GM19395 (cell line): Measurements from ENCODE around the gene EMILIN3.

ENCODE experiments used
- ATAC-seq: cut with Tn5 transposase; IDR thresholded peaks from one replicate; pipeline ENCODE4 v1.9.1; 2021; ENCODE audit warnings: mild to moderate bottlenecking, moderate library complexity; ENCODE audit not compliant: unreplicated experiment

EMILIN3 gene, protein sequence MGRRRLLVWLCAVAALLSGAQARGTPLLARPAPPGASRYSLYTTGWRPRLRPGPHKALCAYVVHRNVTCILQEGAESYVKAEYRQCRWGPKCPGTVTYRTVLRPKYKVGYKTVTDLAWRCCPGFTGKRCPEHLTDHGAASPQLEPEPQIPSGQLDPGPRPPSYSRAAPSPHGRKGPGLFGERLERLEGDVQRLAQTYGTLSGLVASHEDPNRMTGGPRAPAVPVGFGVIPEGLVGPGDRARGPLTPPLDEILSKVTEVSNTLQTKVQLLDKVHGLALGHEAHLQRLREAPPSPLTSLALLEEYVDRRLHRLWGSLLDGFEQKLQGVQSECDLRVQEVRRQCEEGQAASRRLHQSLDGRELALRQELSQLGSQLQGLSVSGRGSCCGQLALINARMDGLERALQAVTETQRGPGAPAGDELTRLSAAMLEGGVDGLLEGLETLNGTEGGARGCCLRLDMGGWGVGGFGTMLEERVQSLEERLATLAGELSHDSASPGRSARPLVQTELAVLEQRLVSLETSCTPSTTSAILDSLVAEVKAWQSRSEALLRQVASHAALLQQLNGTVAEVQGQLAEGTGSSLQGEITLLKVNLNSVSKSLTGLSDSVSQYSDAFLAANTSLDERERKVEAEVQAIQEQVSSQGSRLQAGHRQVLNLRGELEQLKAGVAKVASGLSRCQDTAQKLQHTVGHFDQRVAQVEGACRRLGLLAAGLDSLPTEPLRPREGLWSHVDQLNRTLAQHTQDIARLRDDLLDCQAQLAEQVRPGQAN

DNA sequence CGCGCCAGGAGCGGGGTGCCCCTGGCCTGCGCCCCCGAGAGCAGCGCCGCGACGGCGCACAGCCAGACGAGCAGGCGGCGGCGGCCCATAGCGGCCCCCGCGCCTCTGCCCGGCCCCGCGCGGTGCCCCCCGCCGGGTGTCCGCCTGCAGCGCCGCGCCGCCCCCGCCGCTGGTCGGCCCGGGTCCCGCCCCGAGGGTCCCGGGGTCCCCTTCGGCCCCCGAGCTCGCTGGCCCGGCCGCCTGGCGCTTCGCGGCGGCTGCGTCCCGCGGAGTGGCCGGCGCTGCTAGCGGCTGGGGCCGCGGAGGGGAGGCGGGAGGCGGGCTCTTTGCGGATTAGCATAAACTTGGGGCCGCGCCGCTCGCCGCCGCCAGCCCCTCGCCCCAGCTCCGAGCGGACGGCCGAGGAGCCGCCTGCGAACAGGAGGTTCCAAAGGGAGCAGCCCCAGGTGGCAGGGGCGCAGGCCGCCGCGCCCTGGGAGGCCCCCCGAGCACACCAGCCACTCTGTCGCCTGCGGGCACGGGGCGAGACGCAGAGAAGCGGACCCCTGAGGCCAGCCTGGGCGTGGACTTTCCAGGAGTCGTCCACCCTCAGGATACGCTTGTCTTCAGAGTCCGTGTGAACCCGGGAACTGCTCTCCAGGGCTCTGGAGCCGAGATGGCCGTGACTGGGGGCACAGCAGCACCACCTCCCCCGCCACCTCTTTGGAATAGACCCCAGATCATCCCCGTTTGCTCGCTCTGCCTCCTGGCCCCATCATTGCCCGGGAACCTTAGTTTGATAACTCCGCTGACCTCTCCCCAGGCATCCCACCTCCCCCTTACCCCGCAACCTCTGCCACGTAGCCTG is at the start of gene EMILIN3:
Gene EMILIN3 (minus strand): TSS at position 273 of the 847 bp plus-strand sequence. CDS start 184 bp downstream, at position 89.
- ATAC-seq = no peak

DNA sequence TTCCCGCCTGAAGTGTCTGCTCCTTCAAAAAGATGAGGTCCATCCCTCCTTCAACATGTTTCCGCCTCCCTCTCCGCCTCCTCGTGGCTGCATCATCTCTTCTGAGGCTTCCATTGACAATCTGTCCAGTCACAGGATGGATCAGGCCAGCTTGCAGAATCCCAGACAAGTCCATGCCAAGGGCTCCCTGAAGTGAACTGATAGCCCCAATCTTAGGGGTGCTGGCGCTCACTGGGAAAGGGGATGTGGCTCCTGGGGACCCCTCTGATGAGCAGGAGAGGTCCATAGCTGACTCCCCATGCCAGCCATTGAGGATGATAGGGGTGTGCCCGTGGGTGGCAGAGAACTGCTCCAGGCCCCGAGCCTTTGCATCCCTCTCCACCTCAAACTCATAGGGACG is 48.6 kb upstream of the EMILIN3 start:
- no peak for ATAC-seq

DNA sequence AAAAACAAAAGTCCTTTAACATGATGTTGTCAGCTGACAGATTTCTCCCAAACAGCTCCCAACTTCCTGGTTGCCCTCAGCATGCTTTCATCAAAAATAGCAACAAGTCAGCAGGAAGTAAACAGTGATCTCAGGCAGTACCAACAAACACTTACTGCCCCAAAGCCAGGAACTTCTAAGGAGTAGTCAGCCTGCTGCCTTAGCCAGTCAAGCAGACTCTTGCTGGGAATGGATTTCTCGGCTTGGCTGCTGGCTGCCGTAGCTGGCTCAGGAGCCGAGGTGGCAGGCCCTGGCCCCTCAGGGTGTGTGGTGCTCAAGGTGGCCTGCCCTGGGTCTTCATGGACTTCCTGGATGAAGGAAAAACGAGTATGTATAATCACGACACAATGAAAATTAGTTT is 46.6 kb upstream of the EMILIN3 start:
- ATAC-seq = no peak

DNA sequence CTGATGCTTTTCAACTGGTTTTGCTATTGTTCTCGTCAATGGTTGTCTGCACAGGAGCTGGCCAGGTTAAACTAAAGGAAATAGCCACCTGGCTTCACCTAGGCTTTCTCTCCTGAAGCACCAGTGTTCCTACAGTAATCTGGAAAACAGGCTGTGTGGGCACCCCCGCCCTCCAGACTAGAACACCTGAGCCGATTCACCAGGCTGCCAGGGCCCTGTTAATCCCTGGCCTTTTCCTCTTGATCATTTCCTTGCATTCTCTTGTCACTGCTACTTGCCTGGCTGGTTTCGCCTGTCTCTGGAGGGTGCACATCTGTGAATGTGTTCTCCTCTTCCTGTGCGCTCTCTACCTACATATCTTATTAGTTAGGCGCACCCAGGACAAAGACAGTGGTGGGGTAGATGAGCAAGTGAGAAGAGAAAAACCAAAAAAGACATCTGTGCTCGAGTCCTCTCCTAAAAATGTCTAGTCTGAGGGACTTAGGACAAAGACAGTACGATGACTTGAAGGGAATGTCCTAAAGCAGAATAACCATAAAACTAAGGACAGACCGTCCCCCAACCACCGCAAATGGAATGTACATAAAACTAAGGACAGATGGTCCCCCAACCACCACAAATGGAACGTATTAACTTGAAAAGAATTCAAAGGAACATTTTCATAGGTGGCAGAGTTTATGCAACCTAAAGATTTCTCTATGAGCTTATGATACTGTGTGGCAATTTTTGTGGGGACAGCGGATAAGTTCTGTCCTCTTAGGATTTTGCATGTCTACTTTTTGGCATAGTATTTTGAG is 45.9 kb upstream of the EMILIN3 start:
- no peak for ATAC-seq

DNA sequence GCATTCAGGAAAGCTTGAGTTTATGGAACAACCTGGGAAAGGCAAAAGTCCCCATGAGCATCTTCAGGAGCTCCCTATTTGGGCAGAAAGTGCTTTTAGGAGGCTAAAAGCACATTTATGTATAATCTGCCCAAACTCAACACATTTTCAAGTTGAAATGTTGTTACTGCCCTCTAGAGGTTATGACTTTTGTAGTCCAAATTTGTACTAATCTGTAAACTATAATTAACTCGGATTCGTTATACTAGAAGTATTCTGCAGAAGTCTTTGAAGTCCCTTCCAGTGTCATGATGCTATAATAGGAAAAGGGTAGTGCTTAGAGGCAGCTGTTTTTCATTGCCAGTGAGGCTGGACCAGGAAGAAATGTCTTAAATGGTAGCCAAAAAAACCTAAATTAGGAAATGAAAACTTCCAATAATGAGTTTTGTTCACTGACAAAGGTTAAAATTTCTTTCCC is 44.8 kb upstream of the EMILIN3 start:
- ATAC-seq = no peak

DNA sequence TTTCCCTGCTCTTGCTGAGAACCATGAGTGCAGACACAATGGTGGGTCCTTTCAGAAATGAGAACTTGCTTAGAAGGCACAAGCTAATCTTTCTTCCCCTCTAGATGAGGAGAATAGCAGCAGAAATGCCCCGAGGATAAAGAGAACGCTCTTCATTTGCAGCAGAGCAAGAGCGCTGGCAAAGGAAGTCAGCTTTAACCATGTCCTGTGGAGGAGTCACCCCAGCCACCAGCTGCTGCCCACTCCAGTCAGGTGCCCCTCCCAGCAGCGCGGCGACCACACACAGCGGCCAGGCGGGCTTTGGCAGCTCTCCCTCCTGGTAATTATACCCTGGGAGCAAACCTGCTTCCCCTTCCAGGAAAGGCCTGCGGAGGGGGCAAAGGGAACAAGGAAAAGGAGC is 42.4 kb upstream of the EMILIN3 start:
- no peak for ATAC-seq

DNA sequence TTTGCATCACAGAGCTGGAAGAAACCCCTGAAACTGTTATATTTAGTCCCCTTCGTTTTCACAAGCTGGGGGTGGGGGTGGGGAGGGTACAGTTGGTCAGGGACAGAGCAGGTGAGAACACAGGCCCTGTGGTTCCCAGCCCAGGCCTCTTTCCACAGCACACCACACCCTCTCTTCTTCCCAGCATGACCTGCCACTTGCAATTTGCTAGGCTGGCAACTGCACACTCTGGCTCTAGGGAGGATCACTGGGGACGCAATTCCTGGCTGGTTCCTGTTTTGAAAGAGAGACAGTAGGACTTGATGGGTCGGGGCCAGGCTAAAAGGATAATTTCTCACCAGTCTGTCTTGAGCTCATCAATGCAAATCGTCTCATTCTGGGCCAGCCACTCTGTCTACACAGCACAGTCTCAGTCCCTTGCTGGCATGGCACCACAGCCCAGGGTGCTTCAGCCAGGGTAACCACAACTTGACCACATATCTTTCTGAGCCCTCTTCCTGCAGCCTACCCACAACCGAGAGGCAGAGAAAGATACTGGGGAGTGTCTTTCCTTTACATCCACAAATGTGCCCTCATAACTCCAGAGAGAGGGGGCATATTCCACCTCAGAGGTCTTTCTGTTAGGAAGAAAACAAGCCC is 41.7 kb upstream of the EMILIN3 start:
- no peak for ATAC-seq

DNA sequence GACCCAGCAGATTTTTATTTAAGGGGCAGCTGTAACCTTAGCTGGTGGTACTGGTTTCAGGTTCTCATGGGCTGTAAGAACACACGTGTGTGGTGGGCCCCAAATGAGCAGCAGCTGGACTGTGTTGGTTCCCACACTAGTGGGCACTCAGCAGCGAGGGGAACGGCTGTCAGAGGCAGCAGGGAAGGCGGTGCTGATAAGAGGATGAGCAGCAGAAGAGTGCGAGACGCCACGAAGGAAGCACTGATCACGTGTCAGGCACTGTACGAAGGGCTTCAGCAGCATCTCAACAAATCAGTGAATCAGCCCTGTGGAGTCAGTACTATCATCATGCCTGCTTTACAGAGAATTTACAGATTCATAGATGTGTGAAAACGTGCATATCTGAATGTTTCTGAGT is 41.0 kb upstream of the EMILIN3 start:
- ATAC-seq = no peak

DNA sequence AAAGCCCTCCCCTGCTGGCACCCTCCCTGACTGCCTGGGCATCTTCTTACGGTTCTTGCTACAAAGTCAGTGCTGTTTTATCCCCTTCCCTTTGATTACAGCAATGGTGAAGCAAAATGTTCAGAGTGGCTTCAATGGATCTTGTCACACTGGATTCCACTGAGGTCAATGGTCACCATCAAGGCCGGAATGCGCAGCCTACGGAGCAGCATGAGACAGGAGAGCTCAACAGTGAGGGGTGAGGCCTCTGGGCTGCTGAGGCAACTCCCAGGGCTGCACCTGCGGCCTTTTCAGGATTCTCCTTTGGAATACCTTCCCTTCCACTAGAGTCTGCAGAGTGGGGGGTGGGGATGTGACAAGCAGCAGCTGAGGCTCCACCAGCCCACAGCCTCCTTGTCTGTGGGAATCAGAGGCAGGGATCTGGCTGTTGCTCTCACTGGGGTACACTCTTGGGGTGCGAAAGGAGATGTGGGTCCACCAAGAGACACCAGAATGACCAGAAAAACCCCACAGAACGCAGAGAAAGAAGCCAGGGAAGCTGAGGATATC is 40.4 kb upstream of the EMILIN3 start:
- no peak for ATAC-seq

DNA sequence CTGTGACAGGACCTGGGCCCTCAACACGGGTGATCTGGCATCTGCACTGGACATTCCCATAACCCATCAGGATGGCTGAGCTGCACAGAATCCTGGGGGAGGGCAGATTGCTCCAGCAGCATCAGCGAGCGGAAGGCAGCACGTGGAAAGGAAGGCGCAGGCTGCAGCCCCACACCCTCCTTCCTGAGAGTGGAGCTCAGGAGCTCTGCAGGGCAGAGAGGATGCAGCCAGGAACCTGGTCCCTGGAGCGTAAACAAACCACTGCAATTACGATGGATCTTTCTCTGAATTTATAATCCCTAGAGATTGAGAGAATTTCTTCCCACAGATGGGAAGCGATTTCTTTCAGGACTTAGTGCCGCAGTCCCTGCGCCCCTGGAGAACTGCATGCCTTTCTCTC is 39.7 kb upstream of the EMILIN3 start:
- ATAC-seq = no peak

DNA sequence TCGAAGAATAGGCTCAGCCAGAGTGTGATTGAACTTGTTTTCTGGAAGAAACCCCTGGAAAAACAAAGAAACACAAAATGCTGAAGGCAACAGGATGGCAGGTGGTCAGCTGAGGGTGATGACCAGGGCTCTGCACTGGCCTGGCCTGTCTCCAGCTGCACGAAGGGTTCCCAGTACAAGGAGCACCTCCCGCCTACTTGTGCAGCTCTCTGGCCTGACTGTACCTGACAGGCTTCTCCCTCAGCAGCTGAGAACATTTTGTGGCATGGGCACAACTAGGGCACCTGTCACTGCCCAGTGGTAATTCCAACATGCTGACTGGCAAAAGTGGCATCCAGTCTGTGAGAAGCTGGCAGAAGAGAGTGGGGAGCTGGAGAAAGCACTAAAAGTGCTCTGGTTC is 38.8 kb upstream of the EMILIN3 start:
- ATAC-seq = no peak

DNA sequence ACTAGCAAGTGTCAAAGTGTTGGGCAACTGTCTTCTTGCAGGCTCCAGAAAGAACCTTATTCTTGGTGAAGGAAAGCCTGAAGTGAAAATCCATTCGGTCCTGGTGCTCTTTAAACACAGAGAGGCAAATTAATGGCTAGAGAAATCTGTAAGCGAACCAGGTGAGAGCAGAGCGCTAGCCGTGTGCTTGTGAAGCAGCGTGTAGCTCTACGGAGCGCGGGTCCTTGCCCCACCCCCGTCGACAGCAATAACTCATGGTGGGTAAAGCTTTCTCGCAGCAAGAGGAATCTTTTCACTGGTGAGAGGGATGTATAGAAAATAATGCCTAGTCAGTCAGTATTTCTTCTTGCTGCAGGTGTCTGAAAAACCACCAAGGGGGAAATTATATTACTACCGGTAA is 37.0 kb upstream of the EMILIN3 start:
- ATAC-seq = no peak

DNA sequence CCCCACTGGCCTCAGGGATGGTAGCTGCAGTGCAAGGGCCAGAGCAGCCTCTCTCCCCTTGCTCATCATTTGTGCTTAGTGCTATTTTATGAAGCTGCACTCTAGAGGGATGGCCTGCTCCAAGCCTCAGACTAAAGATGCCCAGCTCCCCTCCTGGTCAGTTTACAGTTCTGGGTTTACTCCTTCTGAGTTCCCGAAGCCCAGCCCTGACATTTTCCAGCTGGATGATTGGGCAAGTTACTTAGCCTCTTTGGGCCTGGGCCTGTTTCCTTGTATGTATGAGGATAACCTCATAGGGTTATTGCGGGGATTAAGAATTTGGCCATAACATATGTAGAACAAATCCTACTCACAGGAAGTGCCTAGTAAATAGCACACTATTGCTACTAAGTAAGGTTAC is 31.8 kb upstream of the EMILIN3 start:
- no peak for ATAC-seq

DNA sequence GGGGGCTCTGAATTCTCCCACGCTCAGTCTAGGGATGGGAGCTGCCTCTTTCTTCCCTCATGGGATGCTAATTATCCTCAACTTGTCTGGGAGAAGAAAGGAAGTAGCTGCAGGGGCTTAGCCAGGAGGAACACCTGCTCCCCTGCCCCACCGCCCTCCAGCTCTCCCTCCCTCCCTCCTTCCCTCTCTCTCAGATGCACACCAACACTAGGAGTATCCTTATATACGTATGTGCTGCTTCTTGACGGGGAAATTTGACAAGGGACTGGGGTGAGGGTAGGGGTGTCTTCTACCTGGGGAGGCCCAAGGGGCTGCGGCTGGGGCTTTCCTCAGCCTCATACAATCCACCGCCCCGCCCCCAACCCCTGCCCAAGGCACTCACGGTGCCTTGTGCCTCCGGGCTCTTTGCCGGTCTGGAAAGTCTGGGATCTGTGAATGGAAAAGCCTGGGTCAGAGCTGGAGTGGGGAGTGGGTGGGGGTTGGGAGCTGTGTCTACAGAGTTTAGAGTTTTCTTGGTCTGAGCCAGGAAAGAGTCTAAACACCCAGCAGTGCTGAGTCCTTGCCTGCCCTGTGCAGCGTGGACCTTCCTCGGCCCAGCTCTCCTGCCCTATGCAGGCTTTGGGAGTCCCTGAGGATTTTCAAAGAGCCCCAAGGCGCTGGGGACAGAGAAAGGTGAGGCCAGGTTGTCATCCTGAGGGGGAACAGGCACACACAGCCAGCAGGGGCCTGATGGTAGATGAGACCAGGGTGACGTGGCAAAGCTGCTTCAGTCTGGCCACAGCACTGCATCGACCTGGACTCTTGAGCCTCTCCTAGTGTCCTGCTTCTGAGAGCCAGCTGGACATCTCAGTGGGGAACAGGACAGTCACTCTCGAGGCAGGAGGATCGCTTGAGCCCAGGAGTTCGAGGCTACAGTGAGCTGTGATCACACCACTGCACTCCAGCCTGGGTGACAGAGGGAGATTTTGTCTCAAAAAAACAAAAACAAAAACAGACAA is 29.3 kb upstream of the EMILIN3 start:
- ATAC-seq = no peak

DNA sequence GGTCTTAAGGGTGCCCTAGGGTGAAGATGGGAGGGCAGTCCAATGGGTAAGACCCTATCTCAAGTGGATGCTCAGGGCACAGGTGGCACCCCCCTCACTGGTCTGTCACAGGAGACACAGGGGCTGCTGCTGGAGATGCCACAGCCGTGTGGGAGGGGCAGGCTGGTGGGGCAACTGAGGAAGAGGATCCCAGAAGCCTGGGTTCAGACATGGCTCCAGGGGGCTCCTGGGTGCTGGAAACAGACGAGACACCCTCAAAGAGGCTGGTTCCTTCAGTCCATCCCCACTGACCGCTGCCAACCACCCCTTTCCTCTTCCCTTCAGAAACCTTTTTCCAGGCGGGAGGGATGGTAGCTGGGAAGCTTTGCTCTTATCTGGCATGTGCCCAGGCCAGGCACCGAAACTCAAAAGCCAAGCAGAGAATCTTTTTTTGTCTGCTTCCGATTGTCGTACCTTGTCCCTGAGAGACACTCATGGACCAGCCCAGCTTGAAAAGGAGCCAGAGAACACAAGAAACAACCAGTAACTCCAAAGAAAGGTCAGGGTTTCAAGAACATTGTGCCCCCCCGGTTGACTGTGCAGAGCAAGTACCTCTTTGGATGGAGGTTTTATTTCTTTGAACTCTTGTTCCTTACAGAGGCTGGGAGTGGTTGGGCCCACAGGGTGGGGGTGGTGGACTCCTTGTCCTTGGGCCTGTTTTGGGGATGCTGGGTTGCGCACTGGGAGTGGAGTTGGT is 28.5 kb upstream of the EMILIN3 start:
- no peak for ATAC-seq

DNA sequence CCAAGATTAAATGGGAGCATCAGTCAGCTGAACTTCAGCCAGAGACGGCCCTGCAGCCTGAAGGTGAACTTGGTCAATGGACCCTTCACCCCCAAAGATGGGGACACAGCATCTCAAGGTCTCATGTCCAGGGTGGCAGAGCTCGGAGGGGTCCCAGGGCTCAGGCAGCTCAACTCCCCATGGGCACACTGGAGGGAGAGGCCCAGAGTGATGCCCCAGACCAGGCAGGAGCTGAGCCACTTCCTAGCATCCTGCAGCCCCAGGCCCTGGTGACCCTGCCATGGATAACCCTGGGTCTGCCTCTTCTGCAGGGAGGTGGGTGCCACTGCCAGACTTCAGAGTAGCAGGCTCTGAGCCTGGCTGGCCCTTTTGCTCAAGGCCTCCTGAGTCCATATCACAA is 27.5 kb upstream of the EMILIN3 start:
- ATAC-seq = no peak

DNA sequence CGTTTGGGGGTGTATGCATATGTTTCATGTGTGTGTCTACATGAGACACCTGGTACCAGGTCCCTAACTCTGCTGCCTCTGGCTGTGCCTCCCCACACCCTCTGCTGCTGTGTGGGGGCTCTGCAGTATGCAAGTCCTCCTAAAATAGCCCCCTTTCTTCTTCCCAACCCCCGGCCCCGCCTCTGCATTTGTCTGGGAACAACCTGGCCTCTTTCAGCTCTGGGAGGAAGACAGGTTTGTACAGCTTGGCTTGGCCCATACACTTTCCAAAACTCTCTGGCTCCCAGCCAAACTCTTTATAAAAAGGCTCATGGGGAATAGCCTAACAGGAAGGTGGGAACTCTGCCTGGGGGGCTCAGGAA is 27.1 kb upstream of the EMILIN3 start:
- no peak for ATAC-seq
